Activated B cell treated with CpG ODN at 0.5 μM for 24 hours (primary cell): ENCODE data around the gene PCNP. TPM values are rescaled to one million over a fixed set of nuclear protein-coding genes. Genes with fewer than 3 reads are reported as not detected.

Experiments
- ATAC-seq: fragments of 200-7000 bp; cut with Tn5 transposase; one replicate; pipeline ENCODE4 v1.10.0; 2021; ENCODE audit warnings: low read depth, mild to moderate bottlenecking, moderate library complexity
- CTCF ChIA-PET: fragments of 350-600 bp; sonication (Branson Sonifier 250); formaldehyde crosslinking; loops from one replicate; lab custom pipeline; 2021; ENCODE audit warnings: antibody characterized with exemption; lab: Charles Lee
- POLR2A ChIA-PET: fragments of 350-600 bp; sonication (Branson Sonifier 250); formaldehyde crosslinking; loops from one replicate; lab custom pipeline; 2021; ENCODE audit warnings: antibody characterized with exemption; lab: Charles Lee
- DNase-seq: peaks from one replicate; pipeline ENCODE4 v3.0.0; 2022
- H3K27ac Mint-ChIP-seq: one replicate; pipeline ENCODE4 v1.8.0; 2020; ENCODE audit warnings: mixed read lengths
- H3K27me3 Mint-ChIP-seq: one replicate; pipeline ENCODE4 v1.8.0; 2021; ENCODE audit warnings: mixed read lengths
- H3K36me3 Mint-ChIP-seq: one replicate; pipeline ENCODE4 v1.8.0; 2021; ENCODE audit warnings: low read depth, mixed read lengths
- H3K4me1 Mint-ChIP-seq: one replicate; pipeline ENCODE4 v1.8.0; 2021; ENCODE audit warnings: mixed read lengths
- H3K4me3 Mint-ChIP-seq: one replicate; pipeline ENCODE4 v1.8.0; 2020; ENCODE audit warnings: mild to moderate bottlenecking, mixed read lengths
- H3K9me3 Mint-ChIP-seq: one replicate; pipeline ENCODE4 v1.8.0; 2020; ENCODE audit warnings: mixed read lengths
- CTCF ChIP-seq: fragments of 200-600 bp; IDR thresholded peaks from one replicate; pipeline ENCODE4 v1.8.0; 2022; ENCODE audit warnings: antibody characterized with exemption, mild to moderate bottlenecking
- intact Hi-C: fragments of 100-400 bp; cut with micrococcal nuclease; formaldehyde crosslinking; loops from one replicate; pipeline ENCODE4 v1.15.1; 2024
- total RNA-seq: library from RNA; stranded (reverse); gene quantifications from 2 replicates; pipeline ENCODE4 v1.2.3, GENCODE V29; 2022

Gene PCNP
- total RNA-seq, 1 donor from 2014 or later = 149 TPM

- ChIA-PET CTCF (no interaction called here), POLR2A (no interaction called here)
- intact Hi-C loops = no loop called here
- no peak for ATAC-seq
- no peak for TF ChIP-seq CTCF
- Mint-ChIP-seq H3K27ac (no peak overlapping the region), H3K4me1 (peaks cover 13% of the 10 kb centered on the region), H3K27me3 (no peaks in the 10 kb centered on the region), H3K9me3 (no peaks in the 10 kb centered on the region), H3K36me3 (no peaks in the 10 kb centered on the region), H3K4me3 (no peak overlapping the region)
- DNase-seq = no peak
Observed at GRCh38 chr3:101615525-101615924, 41.5 kb downstream of the PCNP start.

- no peaks in the 10 kb centered on the region for H3K9me3 Mint-ChIP-seq
- no peak for DNase-seq
- no peaks in the 10 kb centered on the region for H3K27me3 Mint-ChIP-seq
- no peaks in the 10 kb centered on the region for H3K36me3 Mint-ChIP-seq
- ATAC-seq = no peak
- ChIA-PET POLR2A (no interaction called here), CTCF (no interaction called here)
- TF ChIP-seq CTCF = no peak
- no peak overlapping the region for H3K4me3 Mint-ChIP-seq
- no peak overlapping the region for H3K27ac Mint-ChIP-seq
- peaks cover 10% of the 10 kb centered on the region for H3K4me1 Mint-ChIP-seq
- intact Hi-C loops = no loop called here
Observed at GRCh38 chr3:101617478-101617877, 43.5 kb downstream of the PCNP start.

GRCh38 chr3:101618726-101619125 lies 44.7 kb downstream of the PCNP start:
- Mint-ChIP-seq H3K4me1 (peaks cover under 1% of the 10 kb centered on the region), H3K27ac (no peak overlapping the region), H3K36me3 (no peaks in the 10 kb centered on the region), H3K9me3 (no peaks in the 10 kb centered on the region), H3K27me3 (no peaks in the 10 kb centered on the region), H3K4me3 (no peak overlapping the region)
- TF ChIP-seq CTCF = no peak
- ATAC-seq (no peak), DNase-seq (no peak)
- ChIA-PET CTCF (no interaction called here), POLR2A (no interaction called here)
- intact Hi-C loops = no loop called here

GRCh38 chr3:101619734-101620133 lies 45.8 kb downstream of the PCNP start:
- Mint-ChIP-seq H3K9me3 (no peaks in the 10 kb centered on the region), H3K27me3 (no peaks in the 10 kb centered on the region), H3K4me1 (no peaks in the 10 kb centered on the region), H3K4me3 (no peak overlapping the region), H3K27ac (no peak overlapping the region), H3K36me3 (no peaks in the 10 kb centered on the region)
- TF ChIP-seq CTCF = no peak
- no peak for DNase-seq
- ChIA-PET POLR2A (no interaction called here), CTCF (no interaction called here)
- intact Hi-C loops = no loop called here
- ATAC-seq = no peak

GRCh38 chr3:101623656-101624055 lies 49.7 kb downstream of the PCNP start:
- intact Hi-C loops = no loop called here
- H3K4me1 Mint-ChIP-seq = no peaks in the 10 kb centered on the region
- ATAC-seq (no peak), DNase-seq (no peak)
- ChIA-PET CTCF (no interaction called here), POLR2A (no interaction called here)
- H3K9me3 Mint-ChIP-seq = no peaks in the 10 kb centered on the region
- H3K27me3 Mint-ChIP-seq = no peaks in the 10 kb centered on the region
- no peak for TF ChIP-seq CTCF
- no peaks in the 10 kb centered on the region for H3K36me3 Mint-ChIP-seq
- no peak overlapping the region for H3K27ac Mint-ChIP-seq
- no peak overlapping the region for H3K4me3 Mint-ChIP-seq
